Small intestine (tissue), 7 donors: ENCODE measurements around the gene GYG2. TPM values are rescaled to one million over a fixed set of nuclear protein-coding genes. Genes with fewer than 3 reads are reported as not detected.

Experiments
- DNase-seq, 2 donors: peaks; one replicate each; pipeline versions ENCODE4 v3.0.0 to v3.0.0-alpha.2; 2013
- FAIRE-seq: peaks from 2 replicates; lab custom pipeline; 2012; peaks lifted over from hg19 to GRCh38; lab: Jason Lieb, UNC
- H3K27ac ChIP-seq, 3 donors: one replicate each; pipeline ENCODE4 v1.5.1; 2013; ENCODE audit warnings: low read length in 2 of 3, mild to moderate bottlenecking in 2 of 3, control low read depth in 1 of 3, inconsistent platforms in 1 of 3, low read depth in 1 of 3, moderate library complexity in 1 of 3
- H3K27me3 ChIP-seq, 3 donors: one replicate each; pipeline ENCODE4 v1.6.1; 2013; ENCODE audit warnings: low read length in 3 of 3, inconsistent platforms in 1 of 3; ENCODE audit not compliant: control insufficient read depth in 3 of 3, insufficient read depth in 3 of 3
- H3K36me3 ChIP-seq, 3 donors: one replicate each; pipeline ENCODE4 v1.6.1; 2013; ENCODE audit warnings: low read length in 3 of 3, inconsistent platforms in 1 of 3, low read depth in 1 of 3, mild to moderate bottlenecking in 1 of 3, moderate library complexity in 1 of 3; ENCODE audit not compliant: control insufficient read depth in 3 of 3, insufficient read depth in 2 of 3
- H3K4me1 ChIP-seq, 3 donors: one replicate each; pipeline ENCODE4 v1.6.1; 2013; ENCODE audit warnings: low read length in 2 of 3, inconsistent platforms in 1 of 3, low read depth in 1 of 3, mild to moderate bottlenecking in 1 of 3, moderate library complexity in 1 of 3; ENCODE audit not compliant: control insufficient read depth in 3 of 3, insufficient read depth in 2 of 3
- H3K4me3 ChIP-seq, 3 donors: one replicate each; pipeline ENCODE4 v1.5.1; 2013; ENCODE audit warnings: low read length in 3 of 3, control low read depth in 1 of 3, inconsistent platforms in 1 of 3, low read depth in 1 of 3, mild to moderate bottlenecking in 1 of 3, moderate library complexity in 1 of 3
- H3K9me3 ChIP-seq, 2 donors: one replicate each; pipeline ENCODE4 v1.6.1; 2013; ENCODE audit warnings: low read depth in 1 of 2, low read length in 1 of 2; ENCODE audit not compliant: control insufficient read depth in 2 of 2, insufficient read depth in 1 of 2
- WGBS, 3 donors: extraction: QIAGEN DNeasy Blood & Tissue Kit; methylation state at CpG; one replicate each; pipeline ENCODE4 v1.1.7; 2013; 5-methylcytosine and 5-hydroxymethylcytosine counted together
- polyA plus RNA-seq, 4 donors: library from polyadenylated mRNA; stranded (reverse) in 3 of 4; unstranded in 1 of 4; fragments of 200-250 nt in 3 of 4; fragments of 120-200 nt in 1 of 4; gene quantifications; one replicate each; pipeline versions ENCODE4 v1.2.1 to v1.2.3, GENCODE V29; 2013
- donor health status: healthy with polysubstance abuse.
- donor health status: control.
- donor health status: control.
- donor health status: Bipolar disorder and iron deficiency.
- donor health status: healthy.

GYG2 gene
- polyA plus RNA-seq, 4 donors = 1.6 to 12.5 (median 4.3) TPM

DNA sequence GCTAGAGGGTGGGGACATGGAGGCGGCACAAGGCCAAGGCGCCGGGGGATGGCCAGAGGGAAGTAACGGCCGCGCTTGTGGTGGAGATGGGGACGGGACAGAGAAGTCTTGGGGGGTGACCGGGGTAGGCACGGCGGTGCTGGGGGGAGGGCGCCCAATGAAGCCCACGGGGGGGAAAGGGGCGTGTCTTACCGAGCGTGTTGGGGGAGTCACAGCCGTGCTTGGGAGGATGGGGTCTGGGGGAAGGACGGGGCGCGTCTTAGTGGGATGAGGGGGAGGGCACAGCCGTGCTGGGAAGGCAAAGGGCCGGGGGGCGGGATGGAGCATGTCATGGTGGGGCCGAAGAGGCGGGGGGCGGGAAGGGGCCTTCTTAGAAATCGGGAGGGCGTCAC, 99.5 kb downstream of the GYG2 start:
- peaks cover 0 to 13% (median 0%) of the 10 kb centered on the region in 3 donors for H3K36me3 ChIP-seq
- peak overlapping the region; percentile 36 to 77 (median 67) for H3K4me3 ChIP-seq
- no peaks in the 10 kb centered on the region for H3K4me1 ChIP-seq
- peak; percentile 25 to 62 for DNase-seq
- peak overlapping the region; percentile 59 to 98 (median 94) for H3K27ac ChIP-seq
- no peaks in the 10 kb centered on the region for H3K27me3 ChIP-seq
- H3K9me3 ChIP-seq = peaks cover 0 to 9% of the 10 kb centered on the region in 2 donors
- WGBS, 3 donors = 0 to 21% (median 4%) methylated on average over 1 to 27 of the region's 27 CpGs
- FAIRE-seq = no peak

GRCh38 chrX:2928583-2929434, 100.1 kb downstream of the GYG2 start, which contains the start of gene ARSD:
Gene ARSD, minus strand, starts transcription at chrX:2929339. Its CDS starts 64 bp downstream, at chrX:2929275.
- H3K27me3 ChIP-seq = no peaks in the 10 kb centered on the region
- DNase-seq = peak; percentile 88 to 91
- H3K4me3 ChIP-seq = peak within 1 kb of the TSS; percentile 40 to 77 (median 67)
- H3K27ac ChIP-seq = peak within 1 kb of the TSS; percentile 89 to 98 (median 94)
- WGBS, 3 donors = 0 to 4% (median 1%) methylated on average over 20 to 84 of the region's 84 CpGs
- peaks cover 0 to 9% of the 10 kb centered on the region in 2 donors for H3K9me3 ChIP-seq
- H3K36me3 ChIP-seq = peaks cover 0 to 19% (median 0%) of the 10 kb centered on the region in 3 donors
- no peak for FAIRE-seq
- H3K4me1 ChIP-seq = no peaks in the 10 kb centered on the region

- DNase-seq (no peak), FAIRE-seq (no peak)
- WGBS, 3 donors = 87 to 95% (median 95%) methylated on average over 2 of the region's 2 CpGs
- Histone ChIP-seq H3K27ac (no peak overlapping the region), H3K4me3 (no peak overlapping the region), H3K9me3 (peaks cover 0 to 9% of the 10 kb centered on the region in 2 donors), H3K27me3 (no peaks in the 10 kb centered on the region), H3K36me3 (peaks cover 0 to 16% (median 0%) of the 10 kb centered on the region in 3 donors), H3K4me1 (no peaks in the 10 kb centered on the region)
These were observed 102.4 kb downstream of the GYG2 start for GRCh38 chrX:2931155-2931554.

DNA sequence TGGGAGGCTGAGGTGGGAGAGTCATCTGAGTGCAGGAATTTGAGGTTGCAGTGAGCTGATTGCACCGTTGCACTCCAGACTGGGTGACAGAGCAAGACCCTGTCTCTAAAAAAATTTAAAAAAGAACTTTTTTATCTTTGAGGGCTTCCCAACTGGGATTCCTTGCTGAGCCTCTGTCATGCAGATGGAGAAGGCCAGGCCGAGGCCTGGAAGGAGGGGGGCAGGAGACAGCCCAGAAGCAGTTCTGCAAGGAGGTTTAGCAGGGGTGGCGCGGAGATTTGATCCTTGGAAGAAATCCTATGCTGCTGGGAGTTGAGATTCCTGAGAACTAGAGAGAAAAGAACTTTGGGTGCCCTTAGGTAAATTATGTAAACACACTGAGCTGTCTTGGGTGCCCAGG, 102.9 kb downstream of the GYG2 start:
- Histone ChIP-seq H3K9me3 (peaks cover 0 to 9% of the 10 kb centered on the region in 2 donors), H3K4me1 (no peaks in the 10 kb centered on the region), H3K27ac (no peak overlapping the region), H3K36me3 (peaks cover 0 to 19% (median 0%) of the 10 kb centered on the region in 3 donors), H3K27me3 (no peaks in the 10 kb centered on the region), H3K4me3 (no peak overlapping the region)
- no peak for DNase-seq
- FAIRE-seq = no peak
- 80 to 89% (median 85%) methylated on average over 4 of the region's 4 CpGs for WGBS, 3 donors

Other genes with a start within 250 kb of the GYG2 start
- 100 to 1,000 TPM; 101 to 307 (median 183) TPM for gene CD99, start 137.6 kb upstream of the GYG2 start, polyA plus RNA-seq
- gene XG, start 76.9 kb upstream of the GYG2 start, polyA plus RNA-seq = under 1 TPM in 2 of 4 donors, not detected in 2; 0.13 to 0.15 TPM
- gene ARSD, start 100.4 kb downstream of the GYG2 start, polyA plus RNA-seq = 10 to 100 TPM; 12.3 to 39.6 (median 15.5) TPM
- gene ARSH, start 177.6 kb downstream of the GYG2 start, polyA plus RNA-seq = under 1 TPM in 1 of 4 donors, not detected in 3; 0.04 TPM
- not detected for gene ARSF, start 212.5 kb downstream of the GYG2 start, polyA plus RNA-seq